ENCODE data around the gene SLC2A13.

- TF ChIP-seq, protein P1, sequence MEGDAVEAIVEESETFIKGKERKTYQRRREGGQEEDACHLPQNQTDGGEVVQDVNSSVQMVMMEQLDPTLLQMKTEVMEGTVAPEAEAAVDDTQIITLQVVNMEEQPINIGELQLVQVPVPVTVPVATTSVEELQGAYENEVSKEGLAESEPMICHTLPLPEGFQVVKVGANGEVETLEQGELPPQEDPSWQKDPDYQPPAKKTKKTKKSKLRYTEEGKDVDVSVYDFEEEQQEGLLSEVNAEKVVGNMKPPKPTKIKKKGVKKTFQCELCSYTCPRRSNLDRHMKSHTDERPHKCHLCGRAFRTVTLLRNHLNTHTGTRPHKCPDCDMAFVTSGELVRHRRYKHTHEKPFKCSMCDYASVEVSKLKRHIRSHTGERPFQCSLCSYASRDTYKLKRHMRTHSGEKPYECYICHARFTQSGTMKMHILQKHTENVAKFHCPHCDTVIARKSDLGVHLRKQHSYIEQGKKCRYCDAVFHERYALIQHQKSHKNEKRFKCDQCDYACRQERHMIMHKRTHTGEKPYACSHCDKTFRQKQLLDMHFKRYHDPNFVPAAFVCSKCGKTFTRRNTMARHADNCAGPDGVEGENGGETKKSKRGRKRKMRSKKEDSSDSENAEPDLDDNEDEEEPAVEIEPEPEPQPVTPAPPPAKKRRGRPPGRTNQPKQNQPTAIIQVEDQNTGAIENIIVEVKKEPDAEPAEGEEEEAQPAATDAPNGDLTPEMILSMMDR (IDR thresholded peaks at IDR 0.05): no peak
- TF ChIP-seq POLR2A (IDR thresholded peaks at IDR 0.05): no peak
Observed at GRCh38 chr12:39959467-39959866, 146.4 kb downstream of the SLC2A13 start.
